ENCODE results near the gene TNFRSF12A.

DNA sequence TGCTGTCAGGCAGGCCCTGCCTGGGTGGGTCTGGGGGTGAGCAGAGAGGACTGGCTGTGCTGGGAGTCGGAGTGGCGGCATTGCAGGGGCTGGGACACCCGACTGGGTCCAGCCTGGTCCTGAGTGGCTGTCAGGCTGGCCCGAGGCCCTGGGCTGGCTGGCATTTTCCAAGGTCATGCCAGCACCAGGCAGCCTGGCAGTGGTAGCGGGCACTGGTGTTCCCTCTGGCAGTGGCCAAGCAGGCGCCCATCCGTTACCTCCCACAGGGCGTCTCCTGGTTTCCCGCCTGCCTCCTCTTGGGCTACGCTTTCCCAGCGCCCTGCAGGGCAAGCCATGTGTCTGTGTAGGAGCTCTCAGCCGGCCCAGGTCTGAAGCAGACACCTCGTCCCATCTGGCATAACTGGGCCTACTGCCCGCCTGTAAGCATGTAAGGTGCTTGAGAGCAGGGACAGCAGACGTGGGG is 34.2 kb upstream of the TNFRSF12A start:
- TF ChIP-seq CTCF (conservative IDR thresholded peaks at IDR 0.05 in 1 of 2, IDR thresholded peaks at IDR 0.05 in 1 of 2; ENCODE audit: extremely low read depth in 1 of 2, insufficient read depth in 1 of 2, low read depth in 1 of 2, low read length in 2 of 2) (no peak), EZH2 (IDR thresholded peaks at IDR 0.05; ENCODE audit: borderline replicate concordance, low read length) (no peak)

Data from mammary epithelial cell (primary cell).